IMR-90 (cell line): Measurements from ENCODE around the gene DNM2.

ENCODE experiments used
- CTCF ChIP-seq: conservative IDR thresholded peaks from 2 replicates; pipeline ENCODE4 v1.5.1; 2012; ENCODE audit warnings: mild to moderate bottlenecking, low read depth, low read length, improper control_type of control experiment
- ELK1 ChIP-seq: fragments of 150-350 bp; IDR thresholded peaks from 2 replicates; pipeline ENCODE4 v1.6.1; 2016; ENCODE audit warnings: low read depth, mild to moderate bottlenecking, low read length, moderate library complexity, borderline replicate concordance
- NFE2L2 ChIP-seq: fragments of 150-350 bp; IDR thresholded peaks from 2 replicates; pipeline ENCODE4 v1.6.1; 2016; ENCODE audit warnings: low read depth, mild to moderate bottlenecking, low read length
- POLR2A ChIP-seq: IDR thresholded peaks from 2 replicates; pipeline ENCODE4 v1.6.1; 2012; ENCODE audit warnings: mild to moderate bottlenecking, low read depth, low read length

GRCh38 chr19:10774893-10775292 is 57.0 kb downstream of the DNM2 start:
- TF ChIP-seq POLR2A (no peak), CTCF (no peak), ELK1 (no peak), NFE2L2 (no peak)
